Endodermal cell (in vitro differentiated cells): Measurements from ENCODE around the gene MORN1. TPM values are rescaled to one million over a fixed set of nuclear protein-coding genes. Genes with fewer than 3 reads are reported as not detected.

ENCODE experiments used
- DNase-seq: peaks from one replicate; pipeline ENCODE4 v3.0.0-alpha.2; 2017
- H3K27ac ChIP-seq: 2 replicates; pipeline ENCODE4 v1.5.1; 2013; ENCODE audit warnings: mild to moderate bottlenecking, low read depth, low read length, moderate library complexity
- H3K27me3 ChIP-seq: 2 replicates; pipeline ENCODE4 v1.6.1; 2013; ENCODE audit warnings: mild to moderate bottlenecking, low read length, moderate library complexity; ENCODE audit not compliant: insufficient read depth, control insufficient read depth, poor library complexity, severe bottlenecking
- H3K36me3 ChIP-seq: 2 replicates; pipeline ENCODE4 v1.7.0; 2013; ENCODE audit warnings: mild to moderate bottlenecking, low read length, moderate library complexity; ENCODE audit not compliant: control insufficient read depth, insufficient read depth
- H3K4me1 ChIP-seq: one replicate; pipeline ENCODE4 v1.7.0; 2013; ENCODE audit warnings: low read length; ENCODE audit not compliant: control insufficient read depth, insufficient read depth
- H3K4me3 ChIP-seq: 2 replicates; pipeline ENCODE4 v1.5.1; 2013; ENCODE audit warnings: mild to moderate bottlenecking, low read length, moderate library complexity
- H3K9ac ChIP-seq: 2 replicates; pipeline ENCODE4 v1.6.1; 2013; ENCODE audit warnings: mild to moderate bottlenecking, low read length, moderate library complexity; ENCODE audit not compliant: poor library complexity, severe bottlenecking; ENCODE audit errors: extremely low read depth
- H3K9me3 ChIP-seq: 2 replicates; pipeline ENCODE4 v1.6.1; 2013; ENCODE audit warnings: mild to moderate bottlenecking, low read length, moderate library complexity; ENCODE audit not compliant: control insufficient read depth
- H3K27ac Mint-ChIP-seq: 2 replicates; pipeline ENCODE4 v1.8.0; 2020; ENCODE audit warnings: mixed read lengths
- H3K27me3 Mint-ChIP-seq: 2 replicates; pipeline ENCODE4 v1.8.0; 2021; ENCODE audit warnings: mild to moderate bottlenecking, mixed read lengths; ENCODE audit not compliant: insufficient read depth
- H3K36me3 Mint-ChIP-seq: 2 replicates; pipeline ENCODE4 v1.8.0; 2020; ENCODE audit warnings: low read depth, mixed read lengths
- H3K4me1 Mint-ChIP-seq: 2 replicates; pipeline ENCODE4 v1.8.0; 2020; ENCODE audit warnings: mixed read lengths
- H3K4me3 Mint-ChIP-seq: 2 replicates; pipeline ENCODE4 v1.8.0; 2020; ENCODE audit warnings: mild to moderate bottlenecking, moderate library complexity, mixed read lengths
- H3K9me3 Mint-ChIP-seq: 2 replicates; pipeline ENCODE4 v1.8.0; 2020; ENCODE audit warnings: mild to moderate bottlenecking, mixed read lengths
- WGBS, 2 experiments: methylation state at CpG; one replicate each; pipeline versions ENCODE4 v1.1.5 to v1.1.7; 2013; ENCODE audit warnings: missing lambda C conversion rate in 2 of 2, mixed read lengths in 1 of 2; ENCODE audit not compliant: insufficient coverage in 1 of 2, insufficient read length in 1 of 2; 5-methylcytosine and 5-hydroxymethylcytosine counted together
- total RNA-seq, 2 donors: library from RNA; stranded (reverse); fragmentation: NEBNext Ultra II Directional in 1 of 2; extraction: Animal tissue kit (Norgen Biotek cat#: 25700) in 1 of 2; gene quantifications; 2 replicates in 1 of 2; 3 replicates in 1 of 2; pipeline ENCODE4 v1.2.1, GENCODE V29; 2021
- TF ChIP-seq, protein P1 (sequence below): fragments of 200-600 bp; sonication (generic); conservative IDR thresholded peaks from 2 replicates; pipeline ENCODE4 v1.5.0; 2021; ENCODE audit warnings: antibody characterized with exemption, mild to moderate bottlenecking

MORN1 gene
- total RNA-seq, 2 donors from 2014 or later = 21.3 to 24.9 TPM

DNA sequence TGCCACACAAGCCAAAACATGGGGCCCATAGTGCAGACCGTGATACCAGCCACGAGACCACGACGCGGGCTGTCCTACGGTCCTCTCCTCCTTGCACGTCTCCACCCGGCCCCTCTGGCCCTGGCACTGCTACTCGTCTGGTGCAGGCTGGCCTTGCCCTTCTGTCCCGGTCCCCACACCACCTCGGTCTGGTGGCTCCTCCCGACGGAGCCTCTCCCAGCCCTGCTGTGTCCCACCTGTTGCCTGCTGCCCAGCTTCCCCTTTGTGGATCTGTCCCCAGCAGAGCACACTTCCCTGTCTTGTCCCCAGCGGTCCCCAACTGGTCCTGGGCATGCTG is 50.5 kb downstream of the MORN1 start:
- Mint-ChIP-seq H3K27ac (no peak overlapping the region), H3K4me3 (no peak overlapping the region), H3K9me3 (no peaks in the 10 kb centered on the region), H3K27me3 (no peaks in the 10 kb centered on the region), H3K4me1 (no peaks in the 10 kb centered on the region), H3K36me3 (no peaks in the 10 kb centered on the region)
- TF ChIP-seq, protein P1, sequence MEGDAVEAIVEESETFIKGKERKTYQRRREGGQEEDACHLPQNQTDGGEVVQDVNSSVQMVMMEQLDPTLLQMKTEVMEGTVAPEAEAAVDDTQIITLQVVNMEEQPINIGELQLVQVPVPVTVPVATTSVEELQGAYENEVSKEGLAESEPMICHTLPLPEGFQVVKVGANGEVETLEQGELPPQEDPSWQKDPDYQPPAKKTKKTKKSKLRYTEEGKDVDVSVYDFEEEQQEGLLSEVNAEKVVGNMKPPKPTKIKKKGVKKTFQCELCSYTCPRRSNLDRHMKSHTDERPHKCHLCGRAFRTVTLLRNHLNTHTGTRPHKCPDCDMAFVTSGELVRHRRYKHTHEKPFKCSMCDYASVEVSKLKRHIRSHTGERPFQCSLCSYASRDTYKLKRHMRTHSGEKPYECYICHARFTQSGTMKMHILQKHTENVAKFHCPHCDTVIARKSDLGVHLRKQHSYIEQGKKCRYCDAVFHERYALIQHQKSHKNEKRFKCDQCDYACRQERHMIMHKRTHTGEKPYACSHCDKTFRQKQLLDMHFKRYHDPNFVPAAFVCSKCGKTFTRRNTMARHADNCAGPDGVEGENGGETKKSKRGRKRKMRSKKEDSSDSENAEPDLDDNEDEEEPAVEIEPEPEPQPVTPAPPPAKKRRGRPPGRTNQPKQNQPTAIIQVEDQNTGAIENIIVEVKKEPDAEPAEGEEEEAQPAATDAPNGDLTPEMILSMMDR = no peak
- H3K27me3 ChIP-seq = no peaks in the 10 kb centered on the region
- no peak for DNase-seq
- H3K4me3 ChIP-seq = no peak overlapping the region
- H3K36me3 ChIP-seq = no peaks in the 10 kb centered on the region
- no peak overlapping the region for H3K9ac ChIP-seq
- WGBS, 2 experiments = 92 to 96% methylated on average over 14 of the region's 14 CpGs
- H3K9me3 ChIP-seq = no peaks in the 10 kb centered on the region
- no peaks in the 10 kb centered on the region for H3K4me1 ChIP-seq
- no peak overlapping the region for H3K27ac ChIP-seq

DNA sequence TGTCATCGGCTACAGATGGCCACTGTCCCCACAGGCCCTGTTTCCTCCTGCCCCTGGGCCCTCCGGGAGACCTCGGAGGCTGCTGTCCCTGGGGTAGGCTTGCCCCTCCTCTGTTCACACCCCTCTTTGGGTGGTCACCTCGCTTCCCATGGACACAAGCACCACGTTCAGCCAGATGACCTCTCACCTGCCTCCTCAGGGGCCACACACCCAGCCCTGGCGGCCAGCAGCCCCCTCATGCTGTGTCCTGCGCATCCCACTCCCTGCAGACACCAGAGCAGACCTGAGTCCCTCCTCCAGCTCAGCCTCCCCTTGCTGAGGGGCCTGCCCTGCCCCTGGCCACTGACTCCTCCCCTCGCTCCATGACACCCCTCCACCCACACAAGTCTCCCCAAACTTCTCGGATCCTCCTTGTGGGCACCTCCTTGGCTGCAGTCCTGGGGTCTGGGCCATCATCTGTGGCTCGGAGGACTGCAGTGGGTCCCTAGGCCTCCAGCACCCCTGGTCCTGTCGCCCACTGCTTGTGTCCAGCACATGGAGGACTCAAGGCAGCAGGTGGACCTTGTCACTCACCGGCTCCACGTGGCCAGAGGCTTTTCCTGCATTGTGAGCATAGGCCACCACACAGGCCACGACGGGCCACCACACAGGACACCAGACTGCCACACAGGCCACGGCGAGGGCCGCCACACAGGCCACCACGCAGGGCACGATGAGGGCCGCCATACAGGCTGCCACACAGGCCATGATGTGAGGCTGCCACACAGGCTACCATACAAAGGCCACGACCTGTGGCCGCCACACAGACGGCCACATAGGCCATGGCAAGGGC is 51.1 kb downstream of the MORN1 start:
- no peak overlapping the region for H3K4me3 ChIP-seq
- H3K9me3 ChIP-seq = no peaks in the 10 kb centered on the region
- H3K4me1 Mint-ChIP-seq = no peaks in the 10 kb centered on the region
- TF ChIP-seq, protein P1 = no peak
- WGBS, 2 experiments = 84% methylated on average over 17 to 24 of the region's 24 CpGs
- no peaks in the 10 kb centered on the region for H3K36me3 ChIP-seq
- no peaks in the 10 kb centered on the region for H3K36me3 Mint-ChIP-seq
- no peak overlapping the region for H3K27ac ChIP-seq
- H3K4me3 Mint-ChIP-seq = no peak overlapping the region
- no peaks in the 10 kb centered on the region for H3K4me1 ChIP-seq
- H3K27ac Mint-ChIP-seq = no peak overlapping the region
- H3K9me3 Mint-ChIP-seq = no peaks in the 10 kb centered on the region
- DNase-seq = no peak
- no peaks in the 10 kb centered on the region for H3K27me3 ChIP-seq
- H3K27me3 Mint-ChIP-seq = no peaks in the 10 kb centered on the region
- no peak overlapping the region for H3K9ac ChIP-seq

DNA sequence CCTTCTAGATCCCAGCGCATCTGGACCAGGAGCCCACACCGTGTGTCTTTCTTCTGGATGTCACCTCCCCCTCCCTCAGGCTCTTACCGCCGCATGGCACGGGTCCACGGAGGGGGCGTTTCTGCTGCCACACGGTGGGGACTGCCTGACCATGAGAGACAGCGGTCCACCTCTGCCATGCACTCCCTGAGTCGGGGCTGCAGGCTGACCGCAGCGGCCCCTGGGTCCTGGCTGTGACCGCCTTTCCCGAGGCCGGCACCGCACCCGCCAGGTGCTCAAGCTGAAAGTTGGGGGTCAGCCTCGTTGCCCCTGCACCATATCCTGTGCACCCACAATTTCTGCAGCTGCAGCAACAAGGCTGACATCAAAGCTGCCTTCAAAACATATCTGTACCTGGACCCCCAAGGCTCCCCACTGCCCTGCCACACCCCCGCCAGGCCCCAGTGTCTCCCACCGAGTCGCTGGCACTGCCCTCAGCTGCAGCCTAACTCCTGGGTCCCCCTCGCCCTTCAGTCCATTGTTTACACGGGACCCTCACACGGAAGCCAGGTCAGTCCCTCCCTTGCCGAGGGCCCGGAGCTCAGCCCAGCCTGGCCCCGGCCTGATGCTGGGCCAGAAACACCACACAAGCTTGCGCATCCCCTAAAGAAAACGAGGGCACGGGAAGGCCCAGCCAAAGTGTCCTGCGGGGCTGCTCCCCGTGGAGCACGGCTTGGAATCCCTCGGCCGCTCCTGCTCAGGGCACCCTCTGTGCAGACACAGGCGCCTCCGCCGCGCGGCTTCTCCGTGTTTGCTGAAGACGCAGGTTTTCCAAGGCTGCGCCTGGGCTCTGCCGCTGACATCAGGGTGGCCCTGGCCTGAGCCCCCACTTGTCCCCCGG is 51.9 kb downstream of the MORN1 start:
- TF ChIP-seq, protein P1 = no peak
- H3K27ac Mint-ChIP-seq = no peak overlapping the region
- Histone ChIP-seq H3K27ac (no peak overlapping the region), H3K9ac (no peak overlapping the region), H3K4me1 (no peaks in the 10 kb centered on the region), H3K4me3 (no peak overlapping the region), H3K36me3 (no peaks in the 10 kb centered on the region), H3K9me3 (no peaks in the 10 kb centered on the region), H3K27me3 (no peaks in the 10 kb centered on the region)
- WGBS, 2 experiments = 93 to 96% methylated on average over 29 to 45 of the region's 45 CpGs
- no peaks in the 10 kb centered on the region for H3K36me3 Mint-ChIP-seq
- H3K4me3 Mint-ChIP-seq = no peak overlapping the region
- DNase-seq = no peak
- H3K27me3 Mint-ChIP-seq = no peaks in the 10 kb centered on the region
- H3K9me3 Mint-ChIP-seq = no peaks in the 10 kb centered on the region
- H3K4me1 Mint-ChIP-seq = no peaks in the 10 kb centered on the region
